ENCODE results near the gene NFE2L1. TPM values are rescaled to one million over a fixed set of nuclear protein-coding genes. Genes with fewer than 3 reads are reported as not detected.

Gene NFE2L1
- total RNA-seq, 1 experiment from 2014 or later: 135 TPM

- TF ChIP-seq ZFX (IDR thresholded peaks at IDR 0.05) (peak; percentile 34; the same call in 1 of the 2 replicates), POLR2AphosphoS5 (IDR thresholded peaks at IDR 0.05; ENCODE audit: low read depth, low read length) (no peak; the same call in 1 of the 2 replicates), EZH2phosphoT487 (IDR thresholded peaks at IDR 0.05; ENCODE audit: borderline replicate concordance) (no peak), EZH2 (IDR thresholded peaks at IDR 0.05) (no peak), TCF7L2 (IDR thresholded peaks at IDR 0.05; ENCODE audit: borderline replicate concordance, extremely low read depth, insufficient read depth, insufficient read length) (no peak), SRF (IDR thresholded peaks at IDR 0.05; ENCODE audit: low read depth) (no peak)
- CTCF ChIA-PET: interaction anchor here (0.6 to 3.5 kb wide), 45 partner anchors 11 to 1011 kb away, joined by 3 to 171 read pairs (median 5); partner anchors contain the start of genes CBX1, CDK5RAP3, HOXB8 and NFE2L1
- H3K27me3 ChIP-seq (ENCODE audit: insufficient read depth, low read length): no peaks in the 10 kb centered on the region
- H3K9me2 ChIP-seq (ENCODE audit: insufficient read depth): no peaks in the 10 kb centered on the region
- no TSS peak for BruUV-seq (replicated peaks)
- H3K36me3 ChIP-seq (ENCODE audit: control insufficient read depth in 1 of 2, insufficient read depth in 2 of 2, low read length in 2 of 2): no peaks in the 10 kb centered on the region
- peak; percentile 74 for DNase-seq (ENCODE audit: low read depth, low spot score)
- intact Hi-C loops (cut with micrococcal nuclease): loop anchor here (1.0 to 10.0 kb wide), 10 partner anchors 103 to 1010 kb away; no protein-coding TSS in a partner anchor
- H4K20me1 ChIP-seq (ENCODE audit: insufficient read depth): no peaks in the 10 kb centered on the region
- peaks cover 26 to 45% of the 10 kb centered on the region in 2 experiments for H3K4me1 ChIP-seq (ENCODE audit: control insufficient read depth in 1 of 2, insufficient read depth in 2 of 2, low read length in 2 of 2)
- H3K9ac ChIP-seq (ENCODE audit: low read length): peak overlapping the region; percentile 85
- no peaks in the 10 kb centered on the region for H3K79me2 ChIP-seq (ENCODE audit: insufficient read depth, low read length)
- H3K4me3 ChIP-seq (replicated peaks in 1 of 2; ENCODE audit: low read depth in 1 of 2, low read length in 2 of 2): peak overlapping the region; percentile 61 to 62
- ATAC-seq: peak; percentile 28
- RAD21 ChIA-PET (ENCODE audit: low non-redundant PET in 1 of 2, low total read pairs in 2 of 2, uncharacterized antibody in 2 of 2, unreplicated experiment in 2 of 2): interaction anchor here (0.7 to 3.0 kb wide), 11 partner anchors 13 to 569 kb away, joined by 3 to 19 read pairs (median 3); partner anchors contain the start of gene NFE2L1 (in 2 of the 2)
- peak overlapping the region; percentile 95 for H3K4me2 ChIP-seq (ENCODE audit: low read length)
- POLR2A ChIA-PET: interaction anchor here (0.7 to 2.6 kb wide), 11 partner anchors 13 to 612 kb away, joined by 3 to 45 read pairs (median 4); partner anchors contain the start of gene NFE2L1
- H3K9me3 ChIP-seq (ENCODE audit: control insufficient read depth in 1 of 2, insufficient read depth in 1 of 2, low read depth in 1 of 2, low read length in 2 of 2): no peaks in the 10 kb centered on the region
- H3K27ac ChIP-seq (ENCODE audit: low read depth, low read length): peak overlapping the region; percentile 93
- H2AFZ ChIP-seq (ENCODE audit: low read depth, low read length, poor library complexity, severe bottlenecking): peak overlapping the region; percentile 59
These were observed 23.8 kb upstream of the NFE2L1 start for GRCh38 chr17:48024149-48025039.

Measured in HCT116 (cell line).